ENCODE measurements around the gene EDN2. TPM values are rescaled to one million over a fixed set of nuclear protein-coding genes. Genes with fewer than 3 reads are reported as not detected.

The EDN2 gene
- total and polyA plus RNA-seq, 2 of the 8 experiments (the other 6 are each of a cell fraction or from before 2014, with no cell fraction given) = 0.32 to 0.39 TPM

DNA sequence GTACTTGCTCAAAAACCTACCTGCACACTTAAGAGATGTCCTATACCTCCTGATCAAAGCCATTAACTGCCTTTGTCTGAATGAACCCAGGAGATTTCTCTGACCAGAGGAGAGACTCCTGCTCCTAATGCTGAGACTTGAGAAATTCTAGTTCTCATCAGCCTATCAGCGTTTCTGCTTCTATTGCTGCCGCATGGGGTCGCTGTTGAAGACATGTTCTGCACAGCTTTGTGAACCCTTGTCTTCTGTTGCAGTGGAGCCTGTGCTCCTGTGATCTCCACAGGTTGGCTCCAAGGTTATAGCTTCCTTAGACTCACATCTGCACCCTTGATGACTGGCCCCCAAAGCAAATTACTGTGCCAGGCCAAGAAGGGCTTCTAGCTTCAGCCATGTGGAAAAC, 40.2 kb downstream of the EDN2 start:
- Histone ChIP-seq H2AK5ac (ENCODE audit: low read depth, low read length) (no peak overlapping the region), H3K23ac (ENCODE audit: insufficient read length) (no peak overlapping the region), H4K91ac (replicated peaks; ENCODE audit: insufficient read length, low read length) (no peak overlapping the region), H3K36me3 (ENCODE audit: control insufficient read depth in 2 of 4, insufficient read depth in 4 of 4, low read length in 3 of 4) (no peaks in the 10 kb centered on the region), H2BK20ac (ENCODE audit: low read length) (no peak overlapping the region), H4K5ac (ENCODE audit: insufficient read length, low read depth, low read length) (no peak overlapping the region), H3K9me3 (ENCODE audit: insufficient read depth in 2 of 2, low read depth in 1 of 2, low read length in 1 of 2) (peaks cover 14 to 16% of the 10 kb centered on the region in 2 experiments), H2BK5ac (ENCODE audit: low read depth, low read length) (no peak overlapping the region), H2BK15ac (ENCODE audit: low read length) (no peak overlapping the region), H4K20me1 (replicated peaks in 1 of 2; ENCODE audit: control insufficient read depth in 1 of 2, insufficient read depth in 2 of 2, low read length in 2 of 2) (no peaks in the 10 kb centered on the region), H3K27ac (ENCODE audit: low read depth, low read length) (no peak overlapping the region), H3K4me2 (ENCODE audit: insufficient read depth in 1 of 2, low read depth in 2 of 2, low read length in 2 of 2) (no peak overlapping the region), H3K4me1 (replicated peaks in 1 of 4; ENCODE audit: control insufficient read depth in 3 of 4, insufficient read depth in 4 of 4, low read length in 3 of 4) (no peaks in the 10 kb centered on the region; a peak in 2 of 7 replicates), H2AFZ (ENCODE audit: low read length) (no peak overlapping the region), H3K14ac (ENCODE audit: insufficient read length) (no peak overlapping the region), H3K79me2 (ENCODE audit: control insufficient read depth in 1 of 2, insufficient read depth in 2 of 2, low read length in 2 of 2) (no peaks in the 10 kb centered on the region), H3K79me1 (ENCODE audit: low read depth, low read length) (no peaks in the 10 kb centered on the region), H3K4me3 (ENCODE audit: extremely low read depth in 1 of 4, insufficient read depth in 2 of 4, low read depth in 3 of 4, low read length in 4 of 4) (no peak overlapping the region), H2BK12ac (ENCODE audit: low read depth, low read length) (no peak overlapping the region), H2BK120ac (replicated peaks; ENCODE audit: low read depth, low read length) (no peak overlapping the region), H3K4ac (replicated peaks; ENCODE audit: insufficient read length, low read depth, low read length) (no peak overlapping the region), H3K56ac (replicated peaks; ENCODE audit: insufficient read length, low read depth, low read length) (no peak overlapping the region), H3K9ac (replicated peaks in 1 of 4; ENCODE audit: extremely low read depth in 1 of 4, low read depth in 3 of 4, low read length in 3 of 4) (no peak overlapping the region), H4K8ac (ENCODE audit: extremely low read depth, insufficient read depth, low read length) (no peak overlapping the region), H3K23me2 (ENCODE audit: low read depth, low read length) (no peaks in the 10 kb centered on the region), H3K18ac (ENCODE audit: extremely low read depth, low read length) (no peak overlapping the region), H3K27me3 (replicated peaks in 1 of 4; ENCODE audit: control insufficient read depth in 3 of 4, extremely low read depth in 1 of 4, insufficient read depth in 3 of 4, low read length in 3 of 4) (no peaks in the 10 kb centered on the region)
- CTCF ChIA-PET (ENCODE audit: partially characterized antibody) = interaction anchor here (0.7 to 6.0 kb wide), 23 partner anchors 10 to 189 kb away, joined by 3 to 52 read pairs (median 4); partner anchors contain the start of gene EDN2
- TF ChIP-seq SIX5 (IDR thresholded peaks at IDR 0.05; ENCODE audit: low read depth, low read length) (no peak), TBP (IDR thresholded peaks at IDR 0.05; ENCODE audit: low read depth, low read length) (no peak), SIN3A (conservative IDR thresholded peaks at IDR 0.05 in 1 of 2, IDR thresholded peaks at IDR 0.05 in 1 of 2; ENCODE audit: low read depth in 1 of 2, low read length in 2 of 2) (no peak), SP2 (IDR thresholded peaks at IDR 0.05; ENCODE audit: low read length) (no peak), TAF7 (optimal IDR thresholded peaks at IDR 0.05; ENCODE audit: borderline replicate concordance, low read depth, low read length) (no peak), NRF1 (IDR thresholded peaks at IDR 0.05; ENCODE audit: low read depth, low read length) (no peak), SAP30 (IDR thresholded peaks at IDR 0.05; ENCODE audit: insufficient read depth, insufficient replicate concordance, low read length) (no peak), CBX5 (IDR thresholded peaks at IDR 0.05; ENCODE audit: low read depth, low read length) (no peak), RAD21 (IDR thresholded peaks at IDR 0.05 in 1 of 2, conservative IDR thresholded peaks at IDR 0.05 in 1 of 2; ENCODE audit: low read depth in 2 of 2, low read length in 2 of 2) (peak in 1 of 2 experiments; percentile 44; a peak in 2 of 4 replicates)
- TF ChIP-seq, protein P1, sequence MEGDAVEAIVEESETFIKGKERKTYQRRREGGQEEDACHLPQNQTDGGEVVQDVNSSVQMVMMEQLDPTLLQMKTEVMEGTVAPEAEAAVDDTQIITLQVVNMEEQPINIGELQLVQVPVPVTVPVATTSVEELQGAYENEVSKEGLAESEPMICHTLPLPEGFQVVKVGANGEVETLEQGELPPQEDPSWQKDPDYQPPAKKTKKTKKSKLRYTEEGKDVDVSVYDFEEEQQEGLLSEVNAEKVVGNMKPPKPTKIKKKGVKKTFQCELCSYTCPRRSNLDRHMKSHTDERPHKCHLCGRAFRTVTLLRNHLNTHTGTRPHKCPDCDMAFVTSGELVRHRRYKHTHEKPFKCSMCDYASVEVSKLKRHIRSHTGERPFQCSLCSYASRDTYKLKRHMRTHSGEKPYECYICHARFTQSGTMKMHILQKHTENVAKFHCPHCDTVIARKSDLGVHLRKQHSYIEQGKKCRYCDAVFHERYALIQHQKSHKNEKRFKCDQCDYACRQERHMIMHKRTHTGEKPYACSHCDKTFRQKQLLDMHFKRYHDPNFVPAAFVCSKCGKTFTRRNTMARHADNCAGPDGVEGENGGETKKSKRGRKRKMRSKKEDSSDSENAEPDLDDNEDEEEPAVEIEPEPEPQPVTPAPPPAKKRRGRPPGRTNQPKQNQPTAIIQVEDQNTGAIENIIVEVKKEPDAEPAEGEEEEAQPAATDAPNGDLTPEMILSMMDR (IDR thresholded peaks at IDR 0.05; ENCODE audit: control extremely low read depth in 1 of 3, insufficient read depth in 1 of 3, low read depth in 1 of 3, low read length in 3 of 3) = peak; percentile 26 to 63 (median 48)
- DNase-seq (ENCODE audit: low read depth in 1 of 2, low spot score in 2 of 2) = no peak
- WGBS, 2 experiments (ENCODE audit: extremely low coverage in 1 of 2, insufficient coverage in 1 of 2, insufficient read length in 1 of 2, insufficient replicate concordance in 2 of 2, low coverage in 1 of 2, low lambda C conversion rate in 2 of 2, missing lambda C conversion rate in 1 of 2) = 47% methylated on average over 3 of the region's 3 CpGs; no CpG with 5 or more reads in 1 of the 2 experiments
- FAIRE-seq = no peak
- POLR2A ChIA-PET (ENCODE audit: partially characterized antibody) = no interaction called here
